GM10266 (cell line): ENCODE results near the gene FHIT.

Experiments
- DNase-seq: peaks from one replicate; pipeline ENCODE4 v3.0.0; 2012; ENCODE audit errors: extremely low spot score
- TF ChIP-seq, protein P1 (sequence below): IDR thresholded peaks from 2 replicates; pipeline ENCODE4 v1.5.1; 2012; ENCODE audit warnings: mild to moderate bottlenecking, low read depth; ENCODE audit not compliant: control insufficient read depth, insufficient read depth; ENCODE audit errors: missing control alignments

Gene FHIT

DNA sequence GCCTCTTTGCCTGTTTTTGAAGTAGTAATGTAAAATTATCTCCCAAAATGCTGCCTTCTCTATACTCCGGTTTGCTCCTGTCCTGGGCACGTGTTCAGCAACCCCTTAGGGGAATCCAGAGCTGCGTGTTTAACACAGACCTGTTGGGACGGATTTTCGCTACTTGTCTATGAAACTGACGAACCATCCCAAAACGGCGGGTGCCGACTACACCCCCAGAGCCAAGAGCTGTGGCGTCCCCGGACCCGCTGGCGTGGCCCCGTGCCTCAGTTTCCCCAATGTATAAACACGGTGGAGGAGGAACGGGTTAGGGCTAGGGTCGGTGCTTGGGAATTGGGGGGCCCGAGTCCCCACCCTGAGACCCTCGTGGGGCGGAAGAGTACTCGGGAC is 473 bp downstream of the FHIT start:
- no peak for DNase-seq
- TF ChIP-seq, protein P1, sequence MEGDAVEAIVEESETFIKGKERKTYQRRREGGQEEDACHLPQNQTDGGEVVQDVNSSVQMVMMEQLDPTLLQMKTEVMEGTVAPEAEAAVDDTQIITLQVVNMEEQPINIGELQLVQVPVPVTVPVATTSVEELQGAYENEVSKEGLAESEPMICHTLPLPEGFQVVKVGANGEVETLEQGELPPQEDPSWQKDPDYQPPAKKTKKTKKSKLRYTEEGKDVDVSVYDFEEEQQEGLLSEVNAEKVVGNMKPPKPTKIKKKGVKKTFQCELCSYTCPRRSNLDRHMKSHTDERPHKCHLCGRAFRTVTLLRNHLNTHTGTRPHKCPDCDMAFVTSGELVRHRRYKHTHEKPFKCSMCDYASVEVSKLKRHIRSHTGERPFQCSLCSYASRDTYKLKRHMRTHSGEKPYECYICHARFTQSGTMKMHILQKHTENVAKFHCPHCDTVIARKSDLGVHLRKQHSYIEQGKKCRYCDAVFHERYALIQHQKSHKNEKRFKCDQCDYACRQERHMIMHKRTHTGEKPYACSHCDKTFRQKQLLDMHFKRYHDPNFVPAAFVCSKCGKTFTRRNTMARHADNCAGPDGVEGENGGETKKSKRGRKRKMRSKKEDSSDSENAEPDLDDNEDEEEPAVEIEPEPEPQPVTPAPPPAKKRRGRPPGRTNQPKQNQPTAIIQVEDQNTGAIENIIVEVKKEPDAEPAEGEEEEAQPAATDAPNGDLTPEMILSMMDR = no peak

DNA sequence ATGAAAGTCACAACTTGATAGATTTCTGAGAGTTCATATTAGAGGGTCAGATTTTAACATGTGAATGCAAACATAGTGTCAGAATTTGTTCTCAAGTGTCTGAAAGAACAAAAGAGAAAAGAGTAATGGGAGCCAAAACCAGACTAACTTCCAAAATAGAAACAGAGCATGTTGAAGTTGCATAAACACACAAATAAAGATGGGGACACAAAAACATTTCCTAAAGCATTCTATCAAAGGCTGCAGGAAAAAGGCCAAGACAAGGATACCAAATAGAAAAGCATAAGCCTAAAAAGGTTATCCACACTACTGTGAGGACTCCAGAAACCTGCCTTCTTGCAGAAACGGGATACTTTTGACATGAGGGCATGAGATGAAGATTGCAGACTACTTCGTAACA is 2.8 kb downstream of the FHIT start:
- no peak for DNase-seq
- TF ChIP-seq, protein P1 = no peak

DNA sequence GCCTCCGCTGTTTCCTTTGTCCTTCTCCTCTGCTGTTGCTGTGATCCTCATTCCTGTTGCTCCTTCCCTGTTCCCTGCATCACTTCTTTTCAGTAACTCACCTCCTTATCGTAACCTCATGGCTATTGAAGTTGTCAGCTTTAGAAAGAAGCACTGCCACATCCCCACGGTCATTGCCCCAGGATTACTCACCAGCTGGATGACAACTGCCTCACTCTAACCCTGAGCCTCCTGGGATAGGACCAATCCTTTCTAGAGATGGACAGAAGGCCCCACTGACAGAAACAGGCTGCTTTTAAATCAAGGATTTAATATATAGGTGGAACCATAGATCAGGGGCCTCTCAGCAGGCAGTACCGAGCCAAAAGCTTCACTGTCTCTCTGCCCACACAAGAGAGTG is 4.1 kb downstream of the FHIT start:
- TF ChIP-seq, protein P1 = no peak
- DNase-seq = no peak

DNA sequence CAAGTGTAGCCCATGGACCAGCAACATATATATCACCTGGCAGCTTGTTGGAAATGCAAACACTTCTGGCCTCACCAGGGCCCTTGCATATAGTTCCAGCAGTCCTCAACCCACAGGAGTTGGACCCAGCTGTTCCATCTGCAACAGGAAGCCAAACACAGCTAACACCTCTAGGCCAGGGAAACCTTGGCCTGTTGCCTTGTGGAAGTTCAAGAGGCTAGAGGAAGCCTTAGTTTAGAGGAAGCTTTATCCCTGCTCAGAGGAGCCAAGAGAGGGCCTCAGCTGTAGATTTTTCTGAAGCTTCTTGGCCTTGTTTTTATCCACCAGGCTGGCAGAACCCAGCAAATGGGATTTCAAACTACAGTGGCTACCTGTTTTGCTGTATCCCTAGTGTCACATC is 11.4 kb downstream of the FHIT start:
- DNase-seq = no peak
- TF ChIP-seq, protein P1 = no peak

DNA sequence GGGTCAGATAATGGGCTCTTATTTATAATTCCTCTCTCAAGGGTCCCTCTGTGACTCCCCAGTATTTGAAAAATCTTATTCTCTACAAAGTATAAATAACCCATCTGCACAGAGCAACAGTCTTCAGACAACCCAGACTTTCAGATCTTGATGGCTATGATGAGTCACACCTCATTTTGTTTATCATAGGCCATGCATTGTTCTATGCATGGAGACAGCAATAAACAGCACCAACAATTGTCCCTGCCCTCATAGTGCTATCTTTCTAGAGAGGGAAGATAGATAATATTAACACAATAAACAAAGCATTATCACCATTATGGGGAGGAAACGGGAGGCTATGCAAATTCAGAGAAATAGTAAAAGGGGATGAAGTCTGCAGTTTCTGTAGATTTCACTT is 13.4 kb downstream of the FHIT start:
- TF ChIP-seq, protein P1 = no peak
- no peak for DNase-seq

DNA sequence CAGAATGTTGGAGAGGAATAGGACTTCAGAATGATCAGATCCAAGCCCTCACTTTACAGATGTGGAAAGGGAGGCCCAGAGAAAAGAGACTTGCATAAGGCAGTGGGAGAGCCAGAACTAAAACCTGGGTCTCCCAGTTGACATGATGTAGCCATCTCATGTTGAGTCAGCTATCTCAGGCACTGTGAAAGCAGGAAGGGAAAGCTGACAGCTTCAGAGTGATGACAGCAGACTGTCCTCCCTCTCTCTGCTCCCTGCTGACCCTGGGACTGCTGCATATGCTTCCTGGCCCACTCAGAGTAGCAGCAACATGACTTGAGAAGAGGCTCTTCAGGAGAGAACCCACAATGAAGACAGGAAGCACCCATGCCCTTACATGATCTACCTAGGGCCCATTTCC is 14.7 kb downstream of the FHIT start:
- TF ChIP-seq, protein P1 = no peak
- peak; percentile 54 for DNase-seq

DNA sequence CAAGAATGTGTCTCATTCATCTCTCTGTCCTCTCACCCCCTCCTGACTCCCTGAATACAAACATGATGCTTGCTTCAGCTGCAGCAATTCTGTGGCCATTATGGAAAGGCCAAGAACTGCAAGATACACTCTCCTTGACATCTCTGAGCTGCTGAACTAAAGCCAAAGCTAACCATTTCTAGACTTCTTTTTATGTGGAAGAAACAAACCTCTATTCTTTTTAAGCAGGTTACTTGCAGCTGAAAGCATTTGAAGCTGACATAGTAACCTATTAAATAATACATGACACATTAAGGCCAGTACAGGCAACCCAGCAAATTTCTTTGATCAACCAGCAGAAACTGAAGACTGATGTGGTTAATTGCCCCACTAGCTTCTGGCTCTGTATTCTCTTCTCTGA is 17.5 kb downstream of the FHIT start:
- no peak for DNase-seq
- TF ChIP-seq, protein P1 = no peak
